Colonic mucosa (tissue), 4 donors: ENCODE data around the gene FHL1. TPM values are rescaled to one million over a fixed set of nuclear protein-coding genes. Genes with fewer than 3 reads are reported as not detected.

Experiments
- DNase-seq: peaks from one replicate; pipeline ENCODE4 v3.0.0-alpha.2; 2020
- H3K27ac ChIP-seq: fragments of 200-600 bp; one replicate; pipeline ENCODE4 v1.8.0; 2021
- H3K27me3 ChIP-seq: fragments of 200-600 bp; one replicate; pipeline ENCODE4 v1.8.0; 2021
- H3K36me3 ChIP-seq: fragments of 200-600 bp; one replicate; pipeline ENCODE4 v1.8.0; 2021
- H3K4me1 ChIP-seq: fragments of 200-600 bp; one replicate; pipeline ENCODE4 v1.8.0; 2021; ENCODE audit warnings: mild to moderate bottlenecking
- H3K4me3 ChIP-seq: fragments of 200-600 bp; one replicate; pipeline ENCODE4 v1.8.0; 2021
- H3K9ac ChIP-seq, 2 donors: one replicate each; pipeline ENCODE4 v1.7.0; 2013; ENCODE audit warnings: control low read depth in 2 of 2, low read depth in 2 of 2, low read length in 2 of 2
- H3K9me3 ChIP-seq: fragments of 200-600 bp; one replicate; pipeline ENCODE4 v1.8.0; 2021
- CTCF ChIP-seq: fragments of 200-600 bp; IDR thresholded peaks from one replicate; pipeline ENCODE4 v1.8.0; 2022; ENCODE audit warnings: antibody characterized with exemption, mild to moderate bottlenecking
- intact Hi-C: fragments of 100-400 bp; cut with DNase I; formaldehyde crosslinking; loops from one replicate; pipeline ENCODE4 v1.14.1; 2022
- total RNA-seq, 2 donors: library from RNA; stranded (reverse); fragmentation: NEBNext Ultra II Directional in 1 of 2; extraction: Animal tissue kit (Norgen Biotek cat#: 25700) in 1 of 2; gene quantifications; one replicate each; pipeline ENCODE4 v1.2.1, GENCODE V29; 2021
- donor health status: healthy.
- donor health status: DM: no; HTN: no; CAD: no.
- donor health status: DM: no; HTN: no; CAD: no.

FHL1 gene
- total RNA-seq, 2 donors from 2014 or later, result 20.0 to 176 TPM

DNA sequence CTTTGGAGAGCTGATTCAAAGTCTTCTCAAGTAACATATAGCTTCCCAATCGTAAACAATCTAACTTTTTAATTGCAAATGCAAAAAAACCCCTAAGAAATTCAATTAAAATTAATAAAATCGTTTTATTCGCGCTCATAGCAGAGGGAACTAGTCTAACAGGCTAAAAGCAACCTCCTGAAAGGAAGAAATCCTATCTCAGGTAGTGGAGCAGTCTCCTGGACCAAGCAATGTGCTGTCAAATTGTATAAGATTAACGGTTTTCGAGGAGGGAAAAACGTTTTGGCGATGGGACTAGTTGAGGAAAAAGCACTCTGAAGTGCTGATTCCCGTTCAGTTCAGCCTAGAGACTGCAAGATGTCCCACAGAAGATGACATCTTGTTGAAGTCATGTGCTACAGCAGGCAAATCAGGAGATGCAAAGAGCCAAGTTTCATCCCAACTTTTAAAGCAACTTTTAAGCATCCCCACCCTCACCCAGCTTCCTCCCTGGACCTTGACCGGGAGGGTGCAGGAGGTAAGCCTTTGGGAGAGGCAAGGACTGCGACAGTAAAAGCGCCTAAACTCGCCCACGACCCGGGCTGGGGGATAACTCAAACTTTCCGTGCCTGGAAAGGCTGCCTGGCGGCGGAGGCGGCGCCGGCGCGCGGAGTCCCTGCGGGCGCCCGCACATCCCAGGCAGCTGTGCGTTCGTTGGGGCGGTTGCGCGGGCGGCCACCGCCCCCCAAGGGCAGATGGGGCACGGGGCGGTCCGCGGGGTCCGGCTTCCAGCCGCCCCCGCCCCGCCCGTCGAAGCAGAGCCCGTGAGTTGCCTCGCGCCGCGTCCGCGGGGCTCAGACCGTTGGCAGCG, 103.1 kb downstream of the FHL1 start:
- intact Hi-C loops, result no loop called here
- no peak for DNase-seq
- no peaks in the 10 kb centered on the region for H3K27me3 ChIP-seq
- no peak for TF ChIP-seq CTCF
- no peaks in the 10 kb centered on the region for H3K4me1 ChIP-seq
- peak overlapping the region; percentile 28 to 63 for H3K9ac ChIP-seq
- no peaks in the 10 kb centered on the region for H3K36me3 ChIP-seq
- peak overlapping the region; percentile 57 for H3K4me3 ChIP-seq
- H3K27ac ChIP-seq, result peak overlapping the region; percentile 63
- H3K9me3 ChIP-seq, result no peaks in the 10 kb centered on the region

GRCh38 chrX:136251041-136251991, 104.0 kb downstream of the FHL1 start, which contains the start of gene MAP7D3:
Gene MAP7D3, minus strand, starts transcription at chrX:136251400. Its CDS starts 42 bp downstream, at chrX:136251358.
- Histone ChIP-seq H3K4me1 (no peaks in the 10 kb centered on the region), H3K27ac (peak within 1 kb of the TSS; percentile 63), H3K9me3 (no peaks in the 10 kb centered on the region), H3K27me3 (no peaks in the 10 kb centered on the region), H3K9ac (peak within 1 kb of the TSS; percentile 28 to 63), H3K4me3 (peak within 1 kb of the TSS; percentile 57), H3K36me3 (no peaks in the 10 kb centered on the region)
- peak; percentile 57 for DNase-seq
- TF ChIP-seq CTCF, result no peak
- intact Hi-C loops, result no loop called here

GRCh38 chrX:136255541-136255940, 108.2 kb downstream of the FHL1 start:
- TF ChIP-seq CTCF, result no peak
- H3K36me3 ChIP-seq, result no peaks in the 10 kb centered on the region

DNA sequence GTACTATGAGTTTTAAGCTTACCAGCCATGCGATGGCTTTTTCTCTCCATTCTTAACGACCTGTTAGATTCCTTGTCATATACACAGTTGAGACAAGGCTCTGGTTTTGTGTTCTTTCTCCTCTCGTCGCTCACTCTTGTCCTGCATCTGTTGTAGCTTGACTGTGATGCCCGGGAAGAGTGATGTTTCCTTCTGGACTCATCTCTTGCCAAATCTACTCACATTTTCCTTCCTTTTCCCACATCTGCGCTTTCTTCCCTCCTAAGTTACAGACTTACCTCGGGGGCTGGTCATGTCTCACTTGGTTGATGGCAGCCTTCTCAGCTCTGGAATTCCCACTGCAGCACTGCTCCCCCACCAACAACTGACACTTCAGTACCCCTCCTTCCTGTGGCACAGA, 108.7 kb downstream of the FHL1 start:
- Histone ChIP-seq H3K27me3 (no peaks in the 10 kb centered on the region), H3K4me3 (no peak overlapping the region), H3K27ac (no peak overlapping the region), H3K36me3 (no peaks in the 10 kb centered on the region), H3K9ac (no peak overlapping the region), H3K4me1 (no peaks in the 10 kb centered on the region), H3K9me3 (no peaks in the 10 kb centered on the region)
- intact Hi-C loops, result no loop called here
- TF ChIP-seq CTCF, result no peak
- no peak for DNase-seq

More at GRCh38 chrX:136255541-136255940, 108.2 kb downstream of the FHL1 start:
- Histone ChIP-seq H3K4me1 (no peaks in the 10 kb centered on the region), H3K27me3 (no peaks in the 10 kb centered on the region), H3K9ac (no peak overlapping the region), H3K27ac (no peak overlapping the region), H3K4me3 (no peak overlapping the region), H3K9me3 (no peaks in the 10 kb centered on the region)
- no peak for DNase-seq
- intact Hi-C loops, result no loop called here

DNA sequence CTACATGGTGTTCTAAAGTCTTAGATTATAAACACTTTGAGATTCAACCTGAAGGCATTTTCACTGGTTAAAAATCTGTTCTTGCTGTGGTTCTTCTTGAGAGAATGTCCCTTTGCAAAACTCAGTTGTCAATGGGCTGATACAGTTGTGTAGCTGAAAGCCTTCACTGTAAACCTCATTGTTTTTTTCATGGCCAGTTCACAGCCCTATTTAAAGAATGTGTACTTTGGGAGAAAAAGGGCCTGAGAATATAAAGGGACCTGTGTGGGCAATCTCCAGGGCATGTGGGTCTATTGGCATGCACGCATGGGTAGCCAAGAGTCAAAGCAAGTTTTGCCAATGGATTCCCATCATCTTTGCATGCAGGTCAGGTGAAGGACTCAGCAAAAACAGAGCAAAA, 111.6 kb downstream of the FHL1 start:
- Histone ChIP-seq H3K4me3 (no peak overlapping the region), H3K27me3 (no peaks in the 10 kb centered on the region), H3K9ac (no peak overlapping the region), H3K9me3 (no peaks in the 10 kb centered on the region), H3K36me3 (no peaks in the 10 kb centered on the region), H3K27ac (no peak overlapping the region), H3K4me1 (no peaks in the 10 kb centered on the region)
- TF ChIP-seq CTCF, result no peak
- DNase-seq, result no peak
- intact Hi-C loops, result no loop called here
